B cell (primary cell): Measurements from ENCODE around the gene ELOVL6. TPM values are rescaled to one million over a fixed set of nuclear protein-coding genes. Genes with fewer than 3 reads are reported as not detected.

Source experiments
- ATAC-seq: fragments of 200-7000 bp; cut with Tn5 transposase; one replicate; pipeline ENCODE4 v1.10.0; 2021; ENCODE audit warnings: low read depth, mild to moderate bottlenecking, moderate number of reproducible peaks, moderate library complexity
- CTCF ChIA-PET: fragments of 350-600 bp; sonication (Branson Sonifier 250); formaldehyde crosslinking; loops from one replicate; lab custom pipeline; 2021; ENCODE audit warnings: antibody characterized with exemption, inconsistent platforms; lab: Charles Lee
- POLR2A ChIA-PET: fragments of 350-600 bp; sonication (Branson Sonifier 250); formaldehyde crosslinking; loops from one replicate; lab custom pipeline; 2021; ENCODE audit warnings: antibody characterized with exemption; lab: Charles Lee
- DNase-seq: peaks from one replicate; pipeline ENCODE4 v3.0.0; 2013
- H2AFZ ChIP-seq: 2 replicates; pipeline ENCODE4 v1.6.1; 2012; ENCODE audit warnings: mild to moderate bottlenecking, low read depth, low read length; ENCODE audit not compliant: insufficient read depth, poor library complexity, severe bottlenecking
- H3K27ac ChIP-seq, 2 donors: 1 replicate in 1 of 2; 2 replicates in 1 of 2; pipeline ENCODE4 v1.5.1; 2012 to 2013; ENCODE audit warnings: low read length in 2 of 2, mild to moderate bottlenecking in 2 of 2, moderate library complexity in 1 of 2
- H3K27me3 ChIP-seq, 4 experiments: fragments of 200-600 bp in 1 of 4; sonication (generic) in 1 of 4; replicated peaks in 1 of 4; 1 replicate in 2 of 4; 2 replicates in 2 of 4; pipeline versions ENCODE4 v1.6.1 to v1.7.0; 2013 to 2016; ENCODE audit warnings: low read length in 3 of 4, mild to moderate bottlenecking in 2 of 4, mixed read lengths in 1 of 4, moderate library complexity in 1 of 4; ENCODE audit not compliant: insufficient read depth in 4 of 4, control insufficient read depth in 3 of 4; ENCODE audit errors: control extremely low read depth in 1 of 4
- H3K36me3 ChIP-seq, 2 experiments: replicated peaks in 1 of 2; 1 replicate in 1 of 2; 2 replicates in 1 of 2; pipeline versions ENCODE4 v1.6.1 to v1.7.1; 2013; ENCODE audit warnings: low read length in 1 of 2; ENCODE audit not compliant: insufficient read depth in 2 of 2, control insufficient read depth in 1 of 2; ENCODE audit errors: control extremely low read depth in 1 of 2, extremely low read depth in 1 of 2
- H3K4me1 ChIP-seq, 2 donors: fragments of 200-600 bp in 1 of 2; sonication (generic) in 1 of 2; 1 replicate in 1 of 2; 2 replicates in 1 of 2; pipeline versions ENCODE4 v1.5.1 to v1.6.1; 2013 to 2017; ENCODE audit warnings: low read length in 2 of 2; ENCODE audit not compliant: control insufficient read depth in 2 of 2, insufficient read depth in 2 of 2
- H3K4me2 ChIP-seq: replicated peaks from 2 replicates; pipeline ENCODE3; 2012; ENCODE audit warnings: mild to moderate bottlenecking, low read depth, low read length; ENCODE audit not compliant: poor library complexity, severe bottlenecking
- H3K4me3 ChIP-seq, 5 experiments: fragments of 200-600 bp in 1 of 5; sonication (generic) in 1 of 5; 1 replicate in 3 of 5; 2 replicates in 2 of 5; pipeline versions ENCODE4 v1.5.1 to v1.7.0; 2011 to 2016; ENCODE audit warnings: low read length in 4 of 5, mild to moderate bottlenecking in 4 of 5, low read depth in 2 of 5, control low read depth in 1 of 5, moderate library complexity in 1 of 5; ENCODE audit not compliant: insufficient read depth in 1 of 5; ENCODE audit errors: control extremely low read depth in 1 of 5, extremely low read depth in 1 of 5
- H3K79me2 ChIP-seq: fragments of 200-600 bp; sonication (generic); one replicate; pipeline ENCODE4 v1.6.0; 2016; ENCODE audit warnings: low read length; ENCODE audit not compliant: control insufficient read depth, insufficient read depth
- H3K9ac ChIP-seq: fragments of 200-600 bp; sonication (generic); 2 replicates; pipeline ENCODE4 v1.6.1; 2017; ENCODE audit warnings: mild to moderate bottlenecking, low read length, moderate library complexity
- H3K9me3 ChIP-seq, 3 donors: one replicate each; pipeline versions ENCODE4 v1.6.1 to v1.7.1; 2013; ENCODE audit warnings: low read length in 2 of 3; ENCODE audit not compliant: control insufficient read depth in 2 of 3, insufficient read depth in 1 of 3; ENCODE audit errors: control extremely low read depth in 1 of 3
- H4K20me1 ChIP-seq: 2 replicates; pipeline ENCODE4 v1.6.0; 2012; ENCODE audit warnings: mild to moderate bottlenecking, low read length; ENCODE audit not compliant: insufficient read depth, control insufficient read depth, poor library complexity, severe bottlenecking
- H3K27ac Mint-ChIP-seq: one replicate; pipeline ENCODE4 v1.8.0; 2021; ENCODE audit warnings: mixed read lengths
- H3K27me3 Mint-ChIP-seq: one replicate; pipeline ENCODE4 v1.8.0; 2021; ENCODE audit warnings: mixed read lengths
- H3K4me1 Mint-ChIP-seq: one replicate; pipeline ENCODE4 v1.8.0; 2021; ENCODE audit warnings: mixed read lengths
- H3K4me3 Mint-ChIP-seq: one replicate; pipeline ENCODE4 v1.8.0; 2021; ENCODE audit warnings: mixed read lengths
- H3K9me3 Mint-ChIP-seq: one replicate; pipeline ENCODE4 v1.8.0; 2022; ENCODE audit warnings: mixed read lengths; ENCODE audit not compliant: insufficient read depth
- EZH2 ChIP-seq: IDR thresholded peaks from 2 replicates; pipeline ENCODE4 v1.6.1; 2012; ENCODE audit warnings: borderline replicate concordance, low read depth, mild to moderate bottlenecking, moderate library complexity, low read length; ENCODE audit not compliant: insufficient read depth, poor library complexity, severe bottlenecking
- WGBS: methylation state at CpG from one replicate; pipeline ENCODE4 v1.1.5; 2013; ENCODE audit warnings: missing lambda C conversion rate; ENCODE audit not compliant: insufficient coverage; 5-methylcytosine and 5-hydroxymethylcytosine counted together
- intact Hi-C: fragments of 100-400 bp; cut with micrococcal nuclease; formaldehyde crosslinking; loops from one replicate; pipeline ENCODE4 v1.10.0; 2022
- polyA plus RNA-seq: library from polyadenylated mRNA; depleted of rRNA; stranded (reverse); fragments of >200 nt; gene quantifications from 2 replicates; pipeline ENCODE4 v1.2.3, GENCODE V29; 2012
- total RNA-seq, 2 donors: library from RNA; stranded (reverse); fragments of 120-200 nt in 1 of 2; gene quantifications; 1 replicate in 1 of 2; 2 replicates in 1 of 2; pipeline versions ENCODE4 v1.2.3 to v1.2.4, GENCODE V29; 2013 to 2022
- TF ChIP-seq, protein P1 (sequence below): fragments of 200-600 bp; IDR thresholded peaks from one replicate; pipeline ENCODE4 v1.8.0; 2022; ENCODE audit warnings: antibody characterized with exemption, mild to moderate bottlenecking

The ELOVL6 gene
- total and polyA plus RNA-seq, 2 donors (not counting 1 experiment from before 2014, with no cell fraction given) = 0.10 to 0.22 TPM

DNA sequence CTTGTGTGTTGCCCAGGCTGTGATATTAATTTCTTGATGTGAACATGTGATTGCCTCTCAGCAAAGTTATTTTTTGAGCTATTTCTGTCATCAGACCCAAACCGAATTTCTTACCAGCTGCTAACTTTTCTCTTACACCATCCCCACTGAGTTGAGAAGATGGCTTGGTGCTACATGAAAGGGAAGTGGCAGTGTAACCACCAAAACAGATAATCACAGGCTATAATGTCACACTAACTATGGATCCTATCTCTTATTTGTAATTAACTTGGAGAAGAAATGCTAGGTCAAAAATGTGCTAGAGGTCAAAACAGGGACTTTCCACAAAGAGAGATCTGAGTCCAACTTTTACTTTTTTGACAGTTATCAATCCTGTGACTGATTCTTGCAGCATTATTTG is 43.8 kb downstream of the ELOVL6 start:
- H3K4me1 Mint-ChIP-seq = no peaks in the 10 kb centered on the region
- Histone ChIP-seq H4K20me1 (no peaks in the 10 kb centered on the region), H3K36me3 (no peaks in the 10 kb centered on the region), H3K4me2 (no peak overlapping the region), H3K4me3 (no peak overlapping the region), H2AFZ (no peak overlapping the region), H3K9me3 (no peaks in the 10 kb centered on the region), H3K27ac (no peak overlapping the region), H3K79me2 (no peaks in the 10 kb centered on the region), H3K4me1 (no peaks in the 10 kb centered on the region), H3K27me3 (no peaks in the 10 kb centered on the region), H3K9ac (no peak overlapping the region)
- H3K4me3 Mint-ChIP-seq = no peak overlapping the region
- H3K27me3 Mint-ChIP-seq = no peaks in the 10 kb centered on the region
- POLR2A ChIA-PET = no interaction called here
- H3K27ac Mint-ChIP-seq = no peak overlapping the region
- ATAC-seq = no peak
- TF ChIP-seq EZH2 = no peak
- TF ChIP-seq, protein P1, sequence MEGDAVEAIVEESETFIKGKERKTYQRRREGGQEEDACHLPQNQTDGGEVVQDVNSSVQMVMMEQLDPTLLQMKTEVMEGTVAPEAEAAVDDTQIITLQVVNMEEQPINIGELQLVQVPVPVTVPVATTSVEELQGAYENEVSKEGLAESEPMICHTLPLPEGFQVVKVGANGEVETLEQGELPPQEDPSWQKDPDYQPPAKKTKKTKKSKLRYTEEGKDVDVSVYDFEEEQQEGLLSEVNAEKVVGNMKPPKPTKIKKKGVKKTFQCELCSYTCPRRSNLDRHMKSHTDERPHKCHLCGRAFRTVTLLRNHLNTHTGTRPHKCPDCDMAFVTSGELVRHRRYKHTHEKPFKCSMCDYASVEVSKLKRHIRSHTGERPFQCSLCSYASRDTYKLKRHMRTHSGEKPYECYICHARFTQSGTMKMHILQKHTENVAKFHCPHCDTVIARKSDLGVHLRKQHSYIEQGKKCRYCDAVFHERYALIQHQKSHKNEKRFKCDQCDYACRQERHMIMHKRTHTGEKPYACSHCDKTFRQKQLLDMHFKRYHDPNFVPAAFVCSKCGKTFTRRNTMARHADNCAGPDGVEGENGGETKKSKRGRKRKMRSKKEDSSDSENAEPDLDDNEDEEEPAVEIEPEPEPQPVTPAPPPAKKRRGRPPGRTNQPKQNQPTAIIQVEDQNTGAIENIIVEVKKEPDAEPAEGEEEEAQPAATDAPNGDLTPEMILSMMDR = no peak
- CTCF ChIA-PET = no interaction called here
- no peak for DNase-seq
- intact Hi-C loops = no loop called here
- no CpG with 5 or more reads among the region's 1 CpG for WGBS
- H3K9me3 Mint-ChIP-seq = no peaks in the 10 kb centered on the region

DNA sequence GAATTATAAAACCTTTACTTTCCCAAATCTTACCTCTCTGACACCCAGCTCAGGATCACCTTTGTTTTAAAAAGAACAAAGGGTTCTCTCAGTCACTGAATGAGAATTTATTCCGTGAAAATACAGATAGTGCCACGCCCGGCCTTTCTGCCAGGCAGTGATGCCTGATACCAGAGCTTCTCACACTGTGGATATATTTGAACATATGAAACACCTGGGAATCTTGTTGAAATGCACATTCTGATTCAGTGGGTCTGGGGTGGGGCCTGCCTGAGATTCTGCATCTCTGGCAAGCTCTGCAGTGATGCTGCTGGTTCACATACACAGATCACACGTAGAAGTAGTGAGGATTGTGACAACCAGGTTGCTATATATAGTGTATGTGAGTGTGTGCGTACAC is 46.0 kb downstream of the ELOVL6 start:
- ATAC-seq (no peak), DNase-seq (no peak)
- Histone ChIP-seq H3K79me2 (no peaks in the 10 kb centered on the region), H2AFZ (no peak overlapping the region), H3K4me3 (no peak overlapping the region), H3K36me3 (no peaks in the 10 kb centered on the region), H3K4me2 (no peak overlapping the region), H3K27me3 (no peaks in the 10 kb centered on the region), H3K27ac (no peak overlapping the region), H3K9ac (no peak overlapping the region), H4K20me1 (no peaks in the 10 kb centered on the region), H3K4me1 (no peaks in the 10 kb centered on the region), H3K9me3 (no peaks in the 10 kb centered on the region)
- Mint-ChIP-seq H3K27ac (no peak overlapping the region), H3K4me1 (no peaks in the 10 kb centered on the region), H3K9me3 (no peaks in the 10 kb centered on the region), H3K4me3 (no peak overlapping the region), H3K27me3 (no peaks in the 10 kb centered on the region)
- CTCF ChIA-PET = no interaction called here
- intact Hi-C loops = no loop called here
- POLR2A ChIA-PET = no interaction called here
- WGBS = 96% methylated on average over 4 of the region's 5 CpGs
- no peak for TF ChIP-seq EZH2
- TF ChIP-seq, protein P1 = no peak
